H1 (cell line): ENCODE results near the gene TSPAN4. TPM values are rescaled to one million over a fixed set of nuclear protein-coding genes. Genes with fewer than 3 reads are reported as not detected.

Source experiments
- CTCF ChIA-PET: fragments of 300-600 bp; sonication (Branson Sonifier 250); formaldehyde crosslinking; loops from one replicate; lab custom pipeline; 2021; ENCODE audit not compliant: partially characterized antibody; lab: Charles Lee
- POLR2A ChIA-PET: fragments of 300-600 bp; sonication (Branson Sonifier 250); formaldehyde crosslinking; loops from one replicate; lab custom pipeline; 2021; ENCODE audit warnings: inconsistent platforms; ENCODE audit not compliant: partially characterized antibody; lab: Charles Lee
- DNase-seq, 2 experiments: peaks; one replicate each; pipeline versions ENCODE4 v3.0.0 to v3.0.0-alpha.2; 2010 to 2022; ENCODE audit warnings: low spot score in 2 of 2, low read depth in 1 of 2, mixed read lengths in 1 of 2
- FAIRE-seq: peaks from 2 replicates; lab custom pipeline; 2011; peaks lifted over from hg19 to GRCh38; lab: Jason Lieb, UNC
- H2AFZ ChIP-seq: 2 replicates; pipeline ENCODE4 v1.8.1; 2012; ENCODE audit warnings: low read length, inconsistent platforms
- H2AK5ac ChIP-seq: 2 replicates; pipeline ENCODE4 v1.6.1; 2013; ENCODE audit warnings: low read depth, low read length
- H2BK120ac ChIP-seq: replicated peaks from 2 replicates; pipeline ENCODE3; 2013; ENCODE audit warnings: low read depth, low read length, inconsistent platforms
- H2BK12ac ChIP-seq: 2 replicates; pipeline ENCODE4 v1.6.1; 2013; ENCODE audit warnings: low read depth, low read length
- H2BK15ac ChIP-seq: 2 replicates; pipeline ENCODE4 v1.6.1; 2013; ENCODE audit warnings: low read length
- H2BK20ac ChIP-seq: 2 replicates; pipeline ENCODE4 v1.6.1; 2013; ENCODE audit warnings: low read length
- H2BK5ac ChIP-seq: 2 replicates; pipeline ENCODE4 v1.6.1; 2013; ENCODE audit warnings: low read depth, low read length
- H3K14ac ChIP-seq: 2 replicates; pipeline ENCODE4 v1.6.1; 2013; ENCODE audit warnings: inconsistent platforms; ENCODE audit not compliant: insufficient read length
- H3K18ac ChIP-seq: 2 replicates; pipeline ENCODE4 v1.6.1; 2013; ENCODE audit warnings: low read length; ENCODE audit errors: extremely low read depth
- H3K23ac ChIP-seq: 2 replicates; pipeline ENCODE4 v1.6.1; 2013; ENCODE audit warnings: inconsistent platforms; ENCODE audit not compliant: insufficient read length
- H3K23me2 ChIP-seq: 2 replicates; pipeline ENCODE4 v1.6.1; 2013; ENCODE audit warnings: low read depth, low read length
- H3K27ac ChIP-seq: 2 replicates; pipeline ENCODE4 v1.6.1; 2011; ENCODE audit warnings: low read depth, low read length, inconsistent platforms
- H3K27me3 ChIP-seq, 4 experiments: replicated peaks in 1 of 4; 1 replicate in 1 of 4; 2 replicates in 3 of 4; pipeline versions ENCODE4 v1.6.1 to v1.8.1; 2011 to 2013; ENCODE audit warnings: low read length in 3 of 4, mild to moderate bottlenecking in 3 of 4, inconsistent platforms in 2 of 4, mixed read lengths in 2 of 4, moderate library complexity in 1 of 4; ENCODE audit not compliant: control insufficient read depth in 3 of 4, insufficient read depth in 3 of 4; ENCODE audit errors: extremely low read depth in 1 of 4
- H3K36me3 ChIP-seq, 4 experiments: 2 replicates each; pipeline versions ENCODE4 v1.6.1 to v1.8.1; 2011 to 2013; ENCODE audit warnings: mild to moderate bottlenecking in 4 of 4, low read length in 3 of 4, moderate library complexity in 2 of 4, control low read depth in 1 of 4, inconsistent platforms in 1 of 4; ENCODE audit not compliant: insufficient read depth in 4 of 4, control insufficient read depth in 2 of 4
- H3K4ac ChIP-seq: replicated peaks from 2 replicates; pipeline ENCODE3; 2013; ENCODE audit warnings: low read length, low read depth, mixed read lengths, inconsistent platforms; ENCODE audit not compliant: insufficient read length
- H3K4me1 ChIP-seq, 4 experiments: replicated peaks in 1 of 4; 1 replicate in 1 of 4; 2 replicates in 3 of 4; pipeline versions ENCODE4 v1.6.1 to v1.8.1; 2011 to 2013; ENCODE audit warnings: low read length in 3 of 4, inconsistent platforms in 2 of 4, mixed read lengths in 1 of 4; ENCODE audit not compliant: insufficient read depth in 4 of 4, control insufficient read depth in 3 of 4
- H3K4me2 ChIP-seq, 2 experiments: 2 replicates each; pipeline versions ENCODE4 v1.6.1 to v1.8.1; 2011 to 2013; ENCODE audit warnings: low read depth in 2 of 2, low read length in 2 of 2, control low read depth in 1 of 2, inconsistent platforms in 1 of 2, mild to moderate bottlenecking in 1 of 2; ENCODE audit not compliant: insufficient read depth in 1 of 2
- H3K4me3 ChIP-seq, 4 experiments: fragments of 200-600, 300-600 bp in 1 of 4; sonication (generic), shearing (Covaris generic), sonication (Bioruptor Twin) in 1 of 4; 2 replicates each; pipeline versions ENCODE4 v1.5.1 to v1.8.1; 2011 to 2016; ENCODE audit warnings: low read length in 4 of 4, low read depth in 3 of 4, control low read depth in 2 of 4, inconsistent platforms in 2 of 4, mild to moderate bottlenecking in 2 of 4, mixed read lengths in 1 of 4, moderate library complexity in 1 of 4; ENCODE audit not compliant: insufficient read depth in 2 of 4; ENCODE audit errors: extremely low read depth in 1 of 4
- H3K56ac ChIP-seq: replicated peaks from 2 replicates; pipeline ENCODE3; 2013; ENCODE audit warnings: low read depth, mild to moderate bottlenecking, mixed read lengths, low read length, inconsistent platforms; ENCODE audit not compliant: insufficient read length
- H3K79me1 ChIP-seq: 2 replicates; pipeline ENCODE4 v1.6.1; 2013; ENCODE audit warnings: low read depth, low read length, control low read depth
- H3K79me2 ChIP-seq, 2 experiments: 2 replicates each; pipeline versions ENCODE4 v1.6.1 to v1.8.1; 2012 to 2013; ENCODE audit warnings: low read length in 2 of 2, mild to moderate bottlenecking in 2 of 2, inconsistent platforms in 1 of 2; ENCODE audit not compliant: insufficient read depth in 2 of 2, control insufficient read depth in 1 of 2
- H3K9ac ChIP-seq, 4 experiments: replicated peaks in 1 of 4; 1 replicate in 1 of 4; 2 replicates in 3 of 4; pipeline versions ENCODE4 v1.6.1 to v1.8.1; 2011 to 2013; ENCODE audit warnings: low read depth in 3 of 4, low read length in 3 of 4, control low read depth in 2 of 4, mild to moderate bottlenecking in 2 of 4, moderate library complexity in 2 of 4, inconsistent platforms in 1 of 4; ENCODE audit errors: extremely low read depth in 1 of 4
- H3K9me3 ChIP-seq, 2 experiments: 2 replicates each; pipeline versions ENCODE4 v1.6.1 to v1.8.1; 2012 to 2013; ENCODE audit warnings: mild to moderate bottlenecking in 2 of 2, moderate library complexity in 2 of 2, control low read depth in 1 of 2, inconsistent platforms in 1 of 2, low read depth in 1 of 2, low read length in 1 of 2, mixed read lengths in 1 of 2; ENCODE audit not compliant: insufficient read depth in 2 of 2
- H4K20me1 ChIP-seq, 2 experiments: replicated peaks in 1 of 2; 2 replicates each; pipeline versions ENCODE3 to v1.8.1; 2011 to 2013; ENCODE audit warnings: inconsistent platforms in 2 of 2, low read length in 2 of 2, mild to moderate bottlenecking in 1 of 2; ENCODE audit not compliant: insufficient read depth in 2 of 2, control insufficient read depth in 1 of 2
- H4K5ac ChIP-seq: 2 replicates; pipeline ENCODE4 v1.6.1; 2013; ENCODE audit warnings: low read length, low read depth, mixed read lengths, inconsistent platforms; ENCODE audit not compliant: insufficient read length
- H4K8ac ChIP-seq: 2 replicates; pipeline ENCODE4 v1.8.0; 2013; ENCODE audit warnings: mild to moderate bottlenecking, moderate library complexity, low read length, inconsistent platforms; ENCODE audit not compliant: insufficient read depth; ENCODE audit errors: extremely low read depth
- H4K91ac ChIP-seq: replicated peaks from 2 replicates; pipeline ENCODE3; 2013; ENCODE audit warnings: low read length, mixed read lengths, inconsistent platforms; ENCODE audit not compliant: insufficient read length
- ASH2L ChIP-seq: fragments of 200-600, 300-600 bp; sonication (generic); IDR thresholded peaks from one replicate; pipeline ENCODE4 v1.7.1; 2017; ENCODE audit warnings: low read length
- POLR2AphosphoS5 ChIP-seq: IDR thresholded peaks from 2 replicates; pipeline ENCODE4 v1.6.1; 2011; ENCODE audit warnings: low read depth, low read length
- WGBS, 2 experiments: shearing (Covaris generic) in 1 of 2; methylation state at CpG; one replicate each; pipeline versions ENCODE4 v1.1.6 to v1.1.7; 2013 to 2015; ENCODE audit warnings: low lambda C conversion rate in 2 of 2, mixed read lengths in 2 of 2, inconsistent platforms in 1 of 2, low coverage in 1 of 2, missing lambda C conversion rate in 1 of 2; ENCODE audit not compliant: insufficient replicate concordance in 2 of 2, insufficient coverage in 1 of 2, insufficient read length in 1 of 2; ENCODE audit errors: extremely low coverage in 1 of 2, missing lambda C conversion rate in 1 of 2; 5-methylcytosine and 5-hydroxymethylcytosine counted together
- polyA plus RNA-seq, 7 experiments: library from polyadenylated mRNA; depleted of rRNA in 3 of 7; stranded (reverse) in 5 of 7; unstranded in 2 of 7; fragments of >200 nt in 5 of 7; fragments of 200-250 nt in 2 of 7; gene quantifications; 1 replicate in 5 of 7; 2 replicates in 1 of 7; 4 replicates in 1 of 7; pipeline versions ENCODE4 v1.2.1 to v1.2.3, GENCODE V29; 2011 to 2013; ENCODE audit warnings: missing spikeins in 2 of 7, mixed read lengths in 2 of 7
- total RNA-seq: library from RNA; stranded (reverse); fragmentation: NEBNext Ultra II Directional; extraction: Animal tissue kit (Norgen Biotek cat#: 25700); gene quantifications from 2 replicates; pipeline ENCODE4 v1.2.1, GENCODE V29; 2021

The TSPAN4 gene
- total and polyA plus RNA-seq, 2 of the 8 experiments (the other 6 are each of a cell fraction or from before 2014, with no cell fraction given), result 74.1 to 145 TPM

GRCh38 chr11:796565-797295 is 45.9 kb upstream of the TSPAN4 start:
- Histone ChIP-seq H2BK120ac (no peak overlapping the region), H3K4me1 (peaks cover 4 to 20% (median 15%) of the 10 kb centered on the region in 4 experiments), H3K79me2 (peaks cover 0 to 5% of the 10 kb centered on the region in 2 experiments; a peak in 1 of 4 replicates), H4K5ac (no peak overlapping the region), H2BK15ac (peak overlapping the region; percentile 67), H3K23ac (no peak overlapping the region), H4K8ac (no peak overlapping the region; the same call in 1 of the 2 replicates), H3K14ac (no peak overlapping the region), H2BK20ac (no peak overlapping the region), H4K91ac (peak overlapping the region; percentile 32), H3K4ac (peak overlapping the region; percentile 60), H3K79me1 (0 out of 2 replicates have a peak, but pooled peaks cover 7% of the 10 kb centered on the region), H3K23me2 (peaks cover 7% of the 10 kb centered on the region), H3K56ac (no peak overlapping the region), H3K4me3 (peak overlapping the region; percentile 65 to 85 (median 81)), H2BK5ac (peak overlapping the region; percentile 66; the same call in 1 of the 2 replicates), H3K18ac (peak overlapping the region; percentile 71; the same call in 1 of the 2 replicates), H2AFZ (no peak overlapping the region), H4K20me1 (peaks cover 0 to 12% of the 10 kb centered on the region in 2 experiments), H2AK5ac (0 out of 2 replicates have a peak overlapping the region, but pooled peaks have one; percentile 27), H3K9me3 (no peaks in the 10 kb centered on the region), H2BK12ac (peak overlapping the region; percentile 53; the same call in 1 of the 2 replicates), H3K27me3 (no peaks in the 10 kb centered on the region), H3K36me3 (peaks cover 0 to 32% (median 1%) of the 10 kb centered on the region in 4 experiments; a peak in 4 of 8 replicates), H3K9ac (peak overlapping the region in 2 of 4 experiments; percentile 78 to 83; a peak in 3 of 7 replicates), H3K27ac (no peak overlapping the region), H3K4me2 (peak overlapping the region; percentile 84 to 92)
- 71% methylated on average over 18 of the region's 18 CpGs; no CpG with 5 or more reads in 1 of the 2 experiments for WGBS, 2 experiments
- no peak for TF ChIP-seq ASH2L
- 0 out of 2 replicates have a peak, but pooled peaks have one; percentile 15 for TF ChIP-seq POLR2AphosphoS5
- POLR2A ChIA-PET, result interaction anchor here (0.6 to 53.0 kb wide), 11 partner anchors 9 to 242 kb away, joined by 3 to 1917 read pairs (median 3); partner anchors contain the start of genes CD151, CRACR2B, PIDD1 and PNPLA2
- FAIRE-seq (no peak), DNase-seq (no peak)
- CTCF ChIA-PET, result interaction anchor here (0.5 to 3.4 kb wide), 12 partner anchors 9 to 433 kb away, joined by 3 to 14 read pairs (median 3); no protein-coding TSS in a partner anchor
